HepG2 (cell line): ENCODE data around the gene KCNMA1.

Experiments used
- POLR2A ChIP-seq, 2 experiments: IDR thresholded peaks; 2 replicates each; pipeline ENCODE4 v1.6.1; 2011; ENCODE audit warnings: low read depth in 2 of 2, low read length in 2 of 2, mild to moderate bottlenecking in 1 of 2, moderate library complexity in 1 of 2; ENCODE audit not compliant: insufficient read depth in 1 of 2
- POLR2AphosphoS5 ChIP-seq: IDR thresholded peaks from 2 replicates; pipeline ENCODE4 v1.6.1; 2012; ENCODE audit warnings: low read depth, low read length
- REST ChIP-seq, 2 experiments: IDR thresholded peaks; 2 replicates each; pipeline ENCODE4 v1.6.1; 2011 to 2012; ENCODE audit warnings: low read length in 2 of 2, borderline replicate concordance in 1 of 2, low read depth in 1 of 2, mild to moderate bottlenecking in 1 of 2, moderate library complexity in 1 of 2
- SNAPC4 ChIP-seq: sonication (generic); formaldehyde crosslinking; IDR thresholded peaks from 2 replicates; pipeline ENCODE4 v1.4.0; 2020; ENCODE audit warnings: mild to moderate bottlenecking, missing genetic modification reagents
- SNRNP70 ChIP-seq: fragments of 200-400 bp; formaldehyde crosslinking; IDR thresholded peaks from 2 replicates; pipeline ENCODE4 v1.6.1; 2017; ENCODE audit warnings: mild to moderate bottlenecking, low read depth, low read length, moderate library complexity
- ZNF281 ChIP-seq: sonication (generic); formaldehyde crosslinking; IDR thresholded peaks from 2 replicates; pipeline ENCODE4 v1.4.0; 2020; ENCODE audit warnings: missing genetic modification reagents, borderline replicate concordance
- ZNF703 ChIP-seq: sonication (generic); formaldehyde crosslinking; IDR thresholded peaks from 2 replicates; pipeline ENCODE4 v1.5.1; 2020; ENCODE audit warnings: missing genetic modification reagents, mild to moderate bottlenecking, moderate library complexity, borderline replicate concordance
- ZNF879 ChIP-seq: sonication (generic); formaldehyde crosslinking; IDR thresholded peaks from 2 replicates; pipeline ENCODE4 v1.8.1; 2023; ENCODE audit warnings: missing genetic modification reagents

- TF ChIP-seq ZNF281 (CRISPR knock-in tag), result no peak
- no peak for TF ChIP-seq SNAPC4 (CRISPR knock-in tag)
- no peak for TF ChIP-seq SNRNP70
- no peak for TF ChIP-seq REST (IDR thresholded peaks at IDR 0.05; ENCODE audit: borderline replicate concordance in 1 of 2, low read depth in 1 of 2, low read length in 2 of 2)
- TF ChIP-seq POLR2A (IDR thresholded peaks at IDR 0.05; ENCODE audit: insufficient read depth in 1 of 2, low read depth in 2 of 2, low read length in 2 of 2), result no peak
- TF ChIP-seq ZNF703, result no peak
- no peak for TF ChIP-seq ZNF879
- no peak for TF ChIP-seq POLR2AphosphoS5
Measured at GRCh38 chr10:77637532-77638320, at the start of gene KCNMA1.
